Measurements from ENCODE around the gene OVAAL.

The OVAAL gene

GRCh38 chr1:180615493-180616290, 56.9 kb downstream of the OVAAL start:
- no peak for TF ChIP-seq CREB1 (IDR thresholded peaks at IDR 0.05; ENCODE audit: low read depth)
- TF ChIP-seq TEAD4 (IDR thresholded peaks at IDR 0.05) = no peak
- TF ChIP-seq CEBPB (IDR thresholded peaks at IDR 0.05) = no peak
- TF ChIP-seq ZBTB7A (IDR thresholded peaks at IDR 0.05; ENCODE audit: low read depth) = no peak
- TF ChIP-seq, protein P1, sequence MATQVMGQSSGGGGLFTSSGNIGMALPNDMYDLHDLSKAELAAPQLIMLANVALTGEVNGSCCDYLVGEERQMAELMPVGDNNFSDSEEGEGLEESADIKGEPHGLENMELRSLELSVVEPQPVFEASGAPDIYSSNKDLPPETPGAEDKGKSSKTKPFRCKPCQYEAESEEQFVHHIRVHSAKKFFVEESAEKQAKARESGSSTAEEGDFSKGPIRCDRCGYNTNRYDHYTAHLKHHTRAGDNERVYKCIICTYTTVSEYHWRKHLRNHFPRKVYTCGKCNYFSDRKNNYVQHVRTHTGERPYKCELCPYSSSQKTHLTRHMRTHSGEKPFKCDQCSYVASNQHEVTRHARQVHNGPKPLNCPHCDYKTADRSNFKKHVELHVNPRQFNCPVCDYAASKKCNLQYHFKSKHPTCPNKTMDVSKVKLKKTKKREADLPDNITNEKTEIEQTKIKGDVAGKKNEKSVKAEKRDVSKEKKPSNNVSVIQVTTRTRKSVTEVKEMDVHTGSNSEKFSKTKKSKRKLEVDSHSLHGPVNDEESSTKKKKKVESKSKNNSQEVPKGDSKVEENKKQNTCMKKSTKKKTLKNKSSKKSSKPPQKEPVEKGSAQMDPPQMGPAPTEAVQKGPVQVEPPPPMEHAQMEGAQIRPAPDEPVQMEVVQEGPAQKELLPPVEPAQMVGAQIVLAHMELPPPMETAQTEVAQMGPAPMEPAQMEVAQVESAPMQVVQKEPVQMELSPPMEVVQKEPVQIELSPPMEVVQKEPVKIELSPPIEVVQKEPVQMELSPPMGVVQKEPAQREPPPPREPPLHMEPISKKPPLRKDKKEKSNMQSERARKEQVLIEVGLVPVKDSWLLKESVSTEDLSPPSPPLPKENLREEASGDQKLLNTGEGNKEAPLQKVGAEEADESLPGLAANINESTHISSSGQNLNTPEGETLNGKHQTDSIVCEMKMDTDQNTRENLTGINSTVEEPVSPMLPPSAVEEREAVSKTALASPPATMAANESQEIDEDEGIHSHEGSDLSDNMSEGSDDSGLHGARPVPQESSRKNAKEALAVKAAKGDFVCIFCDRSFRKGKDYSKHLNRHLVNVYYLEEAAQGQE (IDR thresholded peaks at IDR 0.05; ENCODE audit: low read depth) = no peak
- TF ChIP-seq FOXM1 (IDR thresholded peaks at IDR 0.05; ENCODE audit: borderline replicate concordance, low read depth) = no peak
- no peak for TF ChIP-seq YY1 (IDR thresholded peaks at IDR 0.05; ENCODE audit: low read depth)
- no peak for TF ChIP-seq TAF1 (IDR thresholded peaks at IDR 0.05; ENCODE audit: low read depth)
- TF ChIP-seq NFIC (IDR thresholded peaks at IDR 0.05) = no peak
- no peak for TF ChIP-seq RAD21 (IDR thresholded peaks at IDR 0.05; ENCODE audit: low read depth)
- TF ChIP-seq EP300 (IDR thresholded peaks at IDR 0.05; ENCODE audit: borderline replicate concordance) = no peak
- TF ChIP-seq EGR1 (IDR thresholded peaks at IDR 0.05) = no peak
- TF ChIP-seq, protein P2, sequence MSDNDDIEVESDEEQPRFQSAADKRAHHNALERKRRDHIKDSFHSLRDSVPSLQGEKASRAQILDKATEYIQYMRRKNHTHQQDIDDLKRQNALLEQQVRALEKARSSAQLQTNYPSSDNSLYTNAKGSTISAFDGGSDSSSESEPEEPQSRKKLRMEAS (IDR thresholded peaks at IDR 0.05) = no peak
- TF ChIP-seq TCF12 (IDR thresholded peaks at IDR 0.05; ENCODE audit: low read depth) = no peak
- TF ChIP-seq USF1 (IDR thresholded peaks at IDR 0.05) = no peak

All from Ishikawa (cell line).